Measurements from ENCODE around the gene MYH6. TPM values are rescaled to one million over a fixed set of nuclear protein-coding genes. Genes with fewer than 3 reads are reported as not detected.

The MYH6 gene
- total and polyA plus RNA-seq, 4 donors, result 0.67 to 11.5 TPM; not detected in 2

DNA sequence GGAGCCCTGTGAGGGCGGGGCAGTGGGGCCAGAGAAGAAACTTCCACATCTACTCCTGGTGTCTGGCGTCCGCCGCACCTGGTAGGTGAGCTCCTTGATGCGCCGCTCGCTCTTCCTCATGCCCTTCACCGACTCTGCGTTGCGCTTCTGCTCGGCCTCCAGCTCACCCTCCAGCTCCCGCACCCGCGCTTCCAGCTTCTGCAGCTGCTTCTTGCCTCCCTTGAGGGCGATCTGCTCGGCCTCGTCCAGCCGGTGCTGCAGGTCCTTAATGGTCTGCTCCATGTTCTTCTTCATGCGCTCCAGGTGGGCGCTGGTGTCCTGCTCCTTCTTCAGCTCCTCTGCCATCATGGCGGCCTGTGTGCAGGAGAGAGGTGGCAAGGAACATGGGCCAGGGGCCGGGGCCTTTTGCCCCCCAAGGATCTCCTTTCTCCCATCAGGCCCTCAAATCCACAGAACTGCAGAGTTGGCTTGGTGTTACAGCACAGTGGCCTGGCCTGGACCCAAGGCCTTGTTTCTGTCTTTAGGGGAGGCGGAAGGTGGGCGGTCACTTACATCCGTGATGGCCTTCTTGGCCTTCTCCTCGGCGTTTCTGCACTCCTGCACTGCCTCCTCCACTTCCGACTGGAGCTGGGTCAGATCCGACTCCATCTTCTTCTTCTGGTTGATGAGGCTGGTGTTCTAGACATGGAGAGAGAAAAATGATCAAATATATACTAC lies 23.6 kb downstream of the MYH6 start:
- Histone ChIP-seq H3K36me3 (ENCODE audit: control insufficient read depth in 1 of 2, insufficient read depth in 2 of 2, low read length in 1 of 2) (no peaks in the 10 kb centered on the region), H3K4me3 (ENCODE audit: low read length in 2 of 2) (no peak overlapping the region), H3K27ac (ENCODE audit: low read depth in 1 of 2, low read length in 2 of 2) (no peak overlapping the region), H3K9me3 (ENCODE audit: control insufficient read depth, low read length) (no peaks in the 10 kb centered on the region), H3K27me3 (ENCODE audit: control insufficient read depth in 1 of 2, insufficient read depth in 2 of 2, low read length in 1 of 2) (no peaks in the 10 kb centered on the region), H3K4me1 (ENCODE audit: control insufficient read depth in 1 of 2, insufficient read depth in 2 of 2, low read length in 2 of 2) (no peaks in the 10 kb centered on the region)
- no peak for DNase-seq
- WGBS, 2 donors, result 89 to 90% methylated on average over 29 of the region's 29 CpGs
- intact Hi-C loops (cut with DNase I), result loop anchor here in 1 of 2 donors (5.0 kb wide), 1 partner anchor 57 kb away; no protein-coding TSS in a partner anchor
- no peak for ATAC-seq (ENCODE audit: low FRiP score)

DNA sequence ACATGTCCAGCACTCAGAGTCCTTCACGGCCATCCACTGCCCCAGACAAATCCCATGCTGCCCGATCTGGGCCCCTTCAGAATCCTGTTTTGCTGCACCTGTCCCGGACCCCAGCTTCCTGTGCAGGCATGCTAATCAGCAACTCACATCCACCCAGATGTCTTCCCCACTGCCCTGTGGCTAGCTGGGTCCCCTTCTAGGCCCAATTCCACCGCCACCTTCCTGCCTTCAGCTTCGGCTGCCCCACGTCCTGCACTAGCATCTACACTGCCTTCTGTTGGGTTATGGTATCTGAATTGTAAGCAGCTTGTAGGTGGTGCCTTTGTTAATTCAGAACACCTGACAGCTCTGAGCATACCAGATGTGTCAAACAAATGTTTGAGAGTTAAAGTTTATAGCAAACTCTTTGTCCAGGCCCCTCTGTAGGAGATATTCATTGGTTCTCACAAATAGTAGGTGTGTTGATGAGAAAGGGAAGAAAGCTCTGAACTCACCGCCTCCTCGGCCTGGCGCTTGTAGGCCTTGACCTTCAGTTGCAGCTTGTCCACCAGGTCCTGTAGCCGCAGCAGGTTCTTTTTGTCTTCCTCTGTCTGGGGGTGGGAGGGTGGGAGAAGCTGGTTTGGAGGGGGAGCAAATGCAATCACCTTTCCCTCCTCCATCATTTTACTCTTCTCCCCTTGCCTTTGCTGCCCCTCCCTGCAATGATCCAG lies 25.2 kb downstream of the MYH6 start:
- no peak overlapping the region for H3K27ac ChIP-seq (ENCODE audit: low read depth in 1 of 2, low read length in 2 of 2)
- no peaks in the 10 kb centered on the region for H3K9me3 ChIP-seq (ENCODE audit: control insufficient read depth, low read length)
- ATAC-seq (ENCODE audit: low FRiP score) (no peak), DNase-seq (no peak)
- H3K4me1 ChIP-seq (ENCODE audit: control insufficient read depth in 1 of 2, insufficient read depth in 2 of 2, low read length in 2 of 2), result no peaks in the 10 kb centered on the region
- H3K27me3 ChIP-seq (ENCODE audit: control insufficient read depth in 1 of 2, insufficient read depth in 2 of 2, low read length in 1 of 2), result no peaks in the 10 kb centered on the region
- H3K36me3 ChIP-seq (ENCODE audit: control insufficient read depth in 1 of 2, insufficient read depth in 2 of 2, low read length in 1 of 2), result no peaks in the 10 kb centered on the region
- 86 to 88% methylated on average over 10 of the region's 10 CpGs for WGBS, 2 donors
- intact Hi-C loops (cut with DNase I), result loop anchor here in 1 of 2 donors (5.0 kb wide), 1 partner anchor 56 kb away; no protein-coding TSS in a partner anchor
- no peak overlapping the region for H3K4me3 ChIP-seq (ENCODE audit: low read length in 2 of 2)

DNA sequence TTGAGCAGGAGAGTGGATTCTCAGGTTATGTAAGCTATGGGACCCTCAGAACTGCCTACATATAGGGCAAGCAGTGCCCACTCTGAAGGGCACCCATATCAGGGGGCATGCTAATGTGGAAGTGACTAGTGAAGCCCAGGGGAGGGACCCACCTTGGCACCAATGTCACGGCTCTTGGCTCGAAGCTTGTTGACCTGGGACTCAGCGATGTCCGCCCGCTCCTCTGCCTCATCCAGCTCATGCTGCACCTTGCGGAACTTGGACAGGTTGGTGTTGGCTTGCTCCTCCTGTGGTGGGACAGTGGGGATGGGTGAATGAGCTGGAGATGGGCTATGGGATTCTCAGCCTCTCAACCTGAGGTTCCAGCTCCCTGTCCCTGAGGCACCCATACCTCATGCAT lies 25.8 kb downstream of the MYH6 start:
- no peaks in the 10 kb centered on the region for H3K4me1 ChIP-seq (ENCODE audit: control insufficient read depth in 1 of 2, insufficient read depth in 2 of 2, low read length in 2 of 2)
- no peak for ATAC-seq (ENCODE audit: low FRiP score)

DNA sequence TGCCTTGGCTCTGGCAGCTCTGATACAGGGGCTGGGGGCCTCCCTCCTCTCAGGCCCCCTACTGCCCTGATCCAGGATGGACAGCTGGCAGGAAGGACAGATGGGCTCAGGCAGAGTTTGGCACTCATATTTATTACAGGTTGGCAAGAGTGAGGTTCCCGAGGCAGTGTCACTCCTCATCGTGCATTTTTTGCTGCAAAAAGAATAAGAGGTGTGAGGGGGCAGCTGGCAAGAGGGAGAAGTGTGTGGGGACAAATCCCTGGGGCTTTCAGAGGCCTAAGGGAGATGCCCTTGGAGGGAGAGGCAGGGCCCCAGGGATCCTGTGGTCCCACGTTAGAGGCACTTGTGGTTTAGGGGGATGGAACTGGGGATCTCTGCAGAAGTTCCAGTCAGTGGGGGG lies 26.2 kb downstream of the MYH6 start:
- DNase-seq (no peak), ATAC-seq (ENCODE audit: low FRiP score) (no peak)
- Histone ChIP-seq H3K4me3 (ENCODE audit: low read length in 2 of 2) (no peak overlapping the region), H3K27me3 (ENCODE audit: control insufficient read depth in 1 of 2, insufficient read depth in 2 of 2, low read length in 1 of 2) (no peaks in the 10 kb centered on the region), H3K36me3 (ENCODE audit: control insufficient read depth in 1 of 2, insufficient read depth in 2 of 2, low read length in 1 of 2) (no peaks in the 10 kb centered on the region), H3K4me1 (ENCODE audit: control insufficient read depth in 1 of 2, insufficient read depth in 2 of 2, low read length in 2 of 2) (no peaks in the 10 kb centered on the region), H3K27ac (ENCODE audit: low read depth in 1 of 2, low read length in 2 of 2) (no peak overlapping the region), H3K9me3 (ENCODE audit: control insufficient read depth, low read length) (no peaks in the 10 kb centered on the region)
- WGBS, 2 donors, result 44 to 58% methylated on average over 3 of the region's 3 CpGs
- intact Hi-C loops (cut with DNase I), result loop anchor here in 1 of 2 donors (5.0 kb wide), 1 partner anchor 55 kb away; no protein-coding TSS in a partner anchor

More for the DNA sequence above, 25.8 kb downstream of the MYH6 start:
- intact Hi-C loops (cut with DNase I), result loop anchor here in 1 of 2 donors (5.0 kb wide), 1 partner anchor 55 kb away; no protein-coding TSS in a partner anchor
- Histone ChIP-seq H3K27me3 (ENCODE audit: control insufficient read depth in 1 of 2, insufficient read depth in 2 of 2, low read length in 1 of 2) (no peaks in the 10 kb centered on the region), H3K27ac (ENCODE audit: low read depth in 1 of 2, low read length in 2 of 2) (no peak overlapping the region), H3K36me3 (ENCODE audit: control insufficient read depth in 1 of 2, insufficient read depth in 2 of 2, low read length in 1 of 2) (no peaks in the 10 kb centered on the region), H3K4me3 (ENCODE audit: low read length in 2 of 2) (no peak overlapping the region), H3K9me3 (ENCODE audit: control insufficient read depth, low read length) (no peaks in the 10 kb centered on the region)
- DNase-seq, result no peak
- WGBS, 2 donors, result 86 to 88% methylated on average over 6 of the region's 6 CpGs

DNA sequence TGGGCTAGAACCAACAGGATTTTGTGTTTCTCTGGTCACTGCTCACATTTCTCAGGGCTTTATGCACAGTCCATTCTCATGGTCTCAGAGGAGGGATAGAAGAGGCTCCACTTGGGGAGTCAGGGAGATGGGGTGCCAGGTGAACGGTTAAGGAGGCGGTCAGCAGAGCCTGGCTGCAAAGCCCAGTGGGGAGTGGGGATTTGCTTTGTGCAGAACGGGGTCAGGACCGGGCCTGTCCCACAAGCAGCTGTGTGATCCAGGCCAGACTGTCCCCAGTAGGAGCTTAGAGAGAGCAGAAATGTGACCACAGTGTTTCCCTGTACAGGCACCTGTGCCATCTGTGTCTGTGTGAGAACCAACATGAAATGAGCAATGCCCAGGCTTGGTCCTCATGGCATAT lies 27.1 kb downstream of the MYH6 start:
- intact Hi-C loops (cut with DNase I), result loop anchor here (1.0 to 5.0 kb wide), 2 partner anchors 53 to 54 kb away; no protein-coding TSS in a partner anchor
- Histone ChIP-seq H3K36me3 (ENCODE audit: control insufficient read depth in 1 of 2, insufficient read depth in 2 of 2, low read length in 1 of 2) (no peaks in the 10 kb centered on the region), H3K27ac (ENCODE audit: low read depth in 1 of 2, low read length in 2 of 2) (no peak overlapping the region), H3K4me1 (ENCODE audit: control insufficient read depth in 1 of 2, insufficient read depth in 2 of 2, low read length in 2 of 2) (no peaks in the 10 kb centered on the region), H3K9me3 (ENCODE audit: control insufficient read depth, low read length) (no peaks in the 10 kb centered on the region), H3K4me3 (ENCODE audit: low read length in 2 of 2) (no peak overlapping the region), H3K27me3 (ENCODE audit: control insufficient read depth in 1 of 2, insufficient read depth in 2 of 2, low read length in 1 of 2) (no peaks in the 10 kb centered on the region)
- DNase-seq, result no peak
- WGBS, 2 donors, result 88% methylated on average over 4 of the region's 4 CpGs
- ATAC-seq (ENCODE audit: low FRiP score), result no peak

DNA sequence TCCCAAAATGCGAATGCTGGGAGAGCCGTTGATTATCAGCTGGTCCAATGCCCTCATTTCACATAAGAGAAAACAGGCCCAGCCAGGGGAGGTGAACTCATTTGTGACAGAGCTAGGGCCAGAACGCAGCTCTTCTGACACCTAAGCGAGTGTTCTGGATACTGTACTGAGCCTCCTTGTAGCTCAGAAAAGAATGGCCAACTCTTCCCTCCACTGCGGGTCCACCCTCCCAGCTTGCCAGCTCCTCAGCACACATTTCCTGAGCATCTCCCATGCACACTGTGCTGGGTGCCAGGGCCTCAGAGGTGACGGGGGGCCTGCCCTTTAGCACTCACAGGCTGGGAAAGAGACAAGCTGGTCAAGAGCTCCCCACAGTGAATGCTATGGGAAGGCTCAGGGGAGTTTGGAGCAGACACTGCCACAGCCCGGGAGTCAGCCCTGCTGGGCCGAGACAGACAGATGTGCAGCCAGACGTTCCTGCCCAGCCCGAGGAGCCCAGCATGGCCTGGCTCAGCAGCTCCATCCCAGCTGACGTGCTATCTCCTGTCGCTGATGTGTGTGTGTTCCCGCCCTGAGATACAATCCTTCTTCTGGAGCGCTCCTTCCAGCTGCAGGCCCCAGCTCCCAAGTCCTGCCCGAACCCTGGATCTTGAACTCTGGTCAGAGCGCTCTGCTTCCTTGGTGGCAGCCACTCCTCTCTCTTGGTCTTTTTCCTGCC lies 27.7 kb downstream of the MYH6 start:
- no peak for ATAC-seq (ENCODE audit: low FRiP score)
- Histone ChIP-seq H3K4me3 (ENCODE audit: low read length in 2 of 2) (no peak overlapping the region), H3K27ac (ENCODE audit: low read depth in 1 of 2, low read length in 2 of 2) (no peak overlapping the region), H3K4me1 (ENCODE audit: control insufficient read depth in 1 of 2, insufficient read depth in 2 of 2, low read length in 2 of 2) (no peaks in the 10 kb centered on the region), H3K36me3 (ENCODE audit: control insufficient read depth in 1 of 2, insufficient read depth in 2 of 2, low read length in 1 of 2) (no peaks in the 10 kb centered on the region), H3K9me3 (ENCODE audit: control insufficient read depth, low read length) (no peaks in the 10 kb centered on the region), H3K27me3 (ENCODE audit: control insufficient read depth in 1 of 2, insufficient read depth in 2 of 2, low read length in 1 of 2) (no peaks in the 10 kb centered on the region)
- WGBS, 2 donors, result 66 to 68% methylated on average over 15 to 16 of the region's 16 CpGs
- intact Hi-C loops (cut with DNase I), result loop anchor here (1.0 to 5.0 kb wide), 2 partner anchors 52 to 53 kb away; no protein-coding TSS in a partner anchor
- no peak for DNase-seq

DNA sequence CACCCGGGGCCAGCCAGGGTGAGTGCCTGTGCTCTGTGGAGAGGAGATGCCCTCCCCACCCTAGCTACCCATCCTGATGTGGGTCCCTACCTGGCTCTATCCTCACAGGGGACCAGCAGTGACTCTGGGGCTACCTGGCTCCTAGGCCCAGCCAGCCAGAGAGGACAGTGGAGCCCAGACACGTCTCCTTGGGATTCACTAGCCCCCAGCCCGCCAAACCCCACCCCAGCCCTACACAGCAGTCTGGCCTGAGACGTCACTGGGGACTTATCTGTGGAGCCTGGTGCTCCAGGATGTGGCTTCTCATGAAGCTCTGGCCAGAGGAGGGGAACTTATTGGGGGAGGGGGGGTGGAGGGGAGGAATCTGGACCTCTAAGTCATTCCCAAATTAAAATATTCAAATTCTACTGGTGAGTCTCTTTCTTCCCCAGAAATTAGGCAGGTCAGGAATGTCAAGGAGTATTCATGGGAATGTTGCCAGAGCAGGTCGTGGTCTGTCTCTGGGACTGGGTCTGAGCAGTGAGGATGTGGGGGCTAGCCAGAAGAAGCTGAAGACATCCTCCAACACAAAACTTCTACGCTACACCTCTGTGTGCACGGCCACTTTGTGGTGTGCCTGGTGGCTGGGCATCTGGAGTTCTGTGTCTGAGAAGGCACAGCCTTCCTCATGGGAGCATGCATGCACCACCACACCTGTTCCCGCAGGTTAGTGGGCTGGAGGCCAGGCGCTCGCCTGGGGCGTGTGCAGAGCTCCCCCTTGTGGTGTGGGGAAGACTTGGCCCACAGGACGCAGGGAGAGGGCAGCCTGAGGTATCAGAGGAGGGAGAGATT lies 28.5 kb downstream of the MYH6 start:
- Histone ChIP-seq H3K4me1 (ENCODE audit: control insufficient read depth in 1 of 2, insufficient read depth in 2 of 2, low read length in 2 of 2) (no peaks in the 10 kb centered on the region), H3K27me3 (ENCODE audit: control insufficient read depth in 1 of 2, insufficient read depth in 2 of 2, low read length in 1 of 2) (no peaks in the 10 kb centered on the region), H3K27ac (ENCODE audit: low read depth in 1 of 2, low read length in 2 of 2) (no peak overlapping the region), H3K9me3 (ENCODE audit: control insufficient read depth, low read length) (no peaks in the 10 kb centered on the region), H3K36me3 (ENCODE audit: control insufficient read depth in 1 of 2, insufficient read depth in 2 of 2, low read length in 1 of 2) (no peaks in the 10 kb centered on the region), H3K4me3 (ENCODE audit: low read length in 2 of 2) (no peak overlapping the region)
- 41 to 42% methylated on average over 12 of the region's 12 CpGs for WGBS, 2 donors
- ATAC-seq (ENCODE audit: low FRiP score) (peak; percentile 75), DNase-seq (no peak)
- intact Hi-C loops (cut with DNase I), result loop anchor here (1.0 to 5.0 kb wide), 4 partner anchors 51 to 117 kb away; no protein-coding TSS in a partner anchor

All from aorta (tissue), 5 donors.